HL-60/S4 treated with phorbol 12-myristate 13-acetate at 8.2 ng/mL for 4 days and 3 days (cell line): ENCODE results near the gene ZNF701.
"Not testable (repeated sequence)": the region's sequence is repeated elsewhere in the genome, so short reads cannot be mapped to it uniquely, and the experiment has no call there.

Experiments used
- in situ Hi-C: fragments of 300-500 bp; cut with MboI; formaldehyde crosslinking; loops from 2 replicates; pipeline ENCODE4 v1.15.0; 2022; ENCODE audit warnings: low sequenced_read_pairs

Gene ZNF701

GRCh38 chr19:52566121-52566520, 4.0 kb upstream of the ZNF701 start:
- in situ Hi-C loops, result no loop called here

GRCh38 chr19:52566588-52566987, 3.5 kb upstream of the ZNF701 start:
- in situ Hi-C loops, result no loop called here

- in situ Hi-C loops, result no loop called here
Observed at GRCh38 chr19:52567921-52568320, 2.2 kb upstream of the ZNF701 start.

- in situ Hi-C loops, result not testable (repeated sequence)
Observed at GRCh38 chr19:52569638-52569999, 468 bp upstream of the ZNF701 start.

- in situ Hi-C loops, result no loop called here
Observed at GRCh38 chr19:52584736-52585440, 14.8 kb downstream of the ZNF701 start.

GRCh38 chr19:52585604-52586003, 15.5 kb downstream of the ZNF701 start:
- in situ Hi-C loops, result no loop called here

- in situ Hi-C loops, result no loop called here
Observed at GRCh38 chr19:52590728-52591127, 20.6 kb downstream of the ZNF701 start.

- in situ Hi-C loops, result no loop called here
Observed at GRCh38 chr19:52592301-52592700, 22.2 kb downstream of the ZNF701 start.

GRCh38 chr19:52593441-52593840, 23.4 kb downstream of the ZNF701 start:
- in situ Hi-C loops, result not testable (repeated sequence)

GRCh38 chr19:52599241-52599640, 29.2 kb downstream of the ZNF701 start:
- in situ Hi-C loops, result no loop called here

GRCh38 chr19:52600639-52601024, 30.5 kb downstream of the ZNF701 start:
- in situ Hi-C loops, result no loop called here

- in situ Hi-C loops, result no loop called here
Observed at GRCh38 chr19:52601025-52601973, 31.2 kb downstream of the ZNF701 start.

GRCh38 chr19:52601974-52602366, 31.9 kb downstream of the ZNF701 start:
- in situ Hi-C loops, result not testable (repeated sequence)

GRCh38 chr19:52602941-52603340, 32.9 kb downstream of the ZNF701 start:
- in situ Hi-C loops, result no loop called here

GRCh38 chr19:52603558-52604207, 33.6 kb downstream of the ZNF701 start:
- in situ Hi-C loops, result no loop called here

GRCh38 chr19:52613299-52613906, 43.3 kb downstream of the ZNF701 start:
- in situ Hi-C loops, result no loop called here

GRCh38 chr19:52621376-52621775, 51.3 kb downstream of the ZNF701 start:
- in situ Hi-C loops, result no loop called here

GRCh38 chr19:52622261-52622660, 52.2 kb downstream of the ZNF701 start:
- in situ Hi-C loops, result no loop called here

- in situ Hi-C loops, result no loop called here
Observed at GRCh38 chr19:52626915-52627314, 56.8 kb downstream of the ZNF701 start.

GRCh38 chr19:52627441-52627840, 57.4 kb downstream of the ZNF701 start:
- in situ Hi-C loops, result not testable (repeated sequence)
